Middle frontal gyrus (tissue), 1 donor: ENCODE data around the gene SIPA1L3.

Source experiments
- DNase-seq: peaks from one replicate; pipeline ENCODE4 v3.0.0-alpha.2; 2015; ENCODE audit warnings: low spot score; ENCODE audit errors: extremely low spot score

SIPA1L3 gene

GRCh38 chr19:37995346-37995745 is 88.3 kb downstream of the SIPA1L3 start:
- DNase-seq: no peak

- no peak for DNase-seq
Observed at GRCh38 chr19:37997911-37998344, 90.9 kb downstream of the SIPA1L3 start.

- no peak for DNase-seq
Observed at GRCh38 chr19:37998801-37999308, 91.8 kb downstream of the SIPA1L3 start.

- no peak for DNase-seq
Observed at GRCh38 chr19:37999309-38000213, 92.6 kb downstream of the SIPA1L3 start.

GRCh38 chr19:38001158-38001781 is 94.3 kb downstream of the SIPA1L3 start:
- DNase-seq: no peak

DNA sequence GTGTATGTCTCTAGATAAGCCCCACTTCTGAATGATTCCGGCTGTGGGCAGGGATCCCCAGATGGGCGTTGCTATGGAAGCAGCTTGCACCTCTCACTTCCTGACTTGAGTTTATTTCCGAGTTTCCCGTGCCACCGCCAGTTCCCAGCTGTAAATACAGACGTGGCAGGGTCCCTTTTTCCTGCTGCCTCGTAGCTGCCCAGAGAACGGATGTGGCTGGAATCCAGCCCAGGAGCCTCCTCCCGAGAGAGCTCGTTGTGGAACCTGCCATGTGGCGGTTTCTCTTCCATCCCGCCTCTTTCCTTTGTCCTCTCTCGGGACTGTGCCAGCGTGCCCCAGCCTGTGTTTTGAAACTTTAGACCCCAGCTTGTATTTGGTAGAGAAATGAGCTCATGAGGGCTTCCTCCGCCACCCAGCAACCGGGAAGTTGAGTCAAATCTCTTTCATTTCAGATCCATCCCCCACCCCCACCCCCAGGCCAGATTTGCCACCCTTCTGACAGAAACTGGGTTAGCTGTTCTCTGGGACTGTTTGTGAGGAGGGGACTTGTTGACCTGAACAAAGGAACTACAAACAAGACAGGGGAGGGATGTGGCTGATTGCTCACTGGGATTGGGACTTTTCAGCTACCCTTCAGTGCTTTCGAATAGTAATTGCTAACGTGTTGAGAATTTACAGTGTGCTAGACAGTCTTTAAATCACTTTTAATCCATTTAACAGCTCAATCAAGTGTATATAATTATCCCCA is 96.6 kb downstream of the SIPA1L3 start:
- DNase-seq: no peak

DNA sequence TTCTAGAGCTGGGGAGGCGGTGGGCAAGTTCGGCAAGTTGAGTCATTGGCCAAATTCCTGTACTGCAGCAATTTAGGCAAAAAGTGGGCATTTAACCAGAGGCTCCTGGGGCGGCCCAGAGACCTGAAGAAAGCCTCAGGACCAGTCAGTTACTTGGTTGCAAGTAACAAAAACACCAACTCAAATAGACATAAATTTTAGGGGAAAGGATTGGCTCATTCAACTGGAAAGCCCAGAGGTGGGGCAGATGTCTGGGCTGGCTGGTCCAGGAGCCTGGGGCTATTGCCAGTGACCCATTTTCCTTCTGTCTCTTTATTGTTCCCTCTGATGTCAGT is 97.1 kb downstream of the SIPA1L3 start:
- DNase-seq: no peak

DNA sequence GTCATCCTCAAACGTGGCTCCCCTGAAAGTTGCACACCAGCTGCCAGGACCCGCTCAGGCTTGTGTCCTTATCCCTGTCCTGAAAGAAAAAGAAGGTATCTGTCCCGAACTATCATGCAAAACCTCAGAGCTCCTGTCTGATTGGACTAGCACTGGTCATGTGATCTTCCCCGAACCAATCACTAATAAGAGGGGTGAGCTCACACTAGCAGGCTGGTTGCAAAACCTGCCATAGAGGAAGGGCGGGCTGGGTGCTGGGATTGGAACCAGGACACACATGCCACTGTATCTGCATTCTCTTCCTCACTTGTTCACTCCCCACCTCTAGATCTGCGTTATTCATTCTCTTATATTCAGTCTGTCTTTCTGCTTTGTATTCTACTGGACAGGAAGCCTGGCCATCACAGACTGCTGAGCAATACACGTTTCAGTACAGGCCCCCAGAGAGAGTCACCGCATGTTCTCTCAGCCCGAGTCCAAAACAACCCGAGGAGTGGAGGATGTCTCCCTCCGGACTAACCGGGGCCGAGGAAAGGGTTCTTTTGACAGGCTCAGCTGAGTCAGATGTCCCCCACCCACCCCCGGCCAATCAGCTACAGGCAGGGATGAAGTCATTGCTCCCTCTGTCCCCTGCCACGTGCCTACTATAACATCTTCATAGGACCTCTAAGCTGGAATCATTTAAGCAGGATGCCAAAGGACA is 97.7 kb downstream of the SIPA1L3 start:
- peak; percentile 90 for DNase-seq

DNA sequence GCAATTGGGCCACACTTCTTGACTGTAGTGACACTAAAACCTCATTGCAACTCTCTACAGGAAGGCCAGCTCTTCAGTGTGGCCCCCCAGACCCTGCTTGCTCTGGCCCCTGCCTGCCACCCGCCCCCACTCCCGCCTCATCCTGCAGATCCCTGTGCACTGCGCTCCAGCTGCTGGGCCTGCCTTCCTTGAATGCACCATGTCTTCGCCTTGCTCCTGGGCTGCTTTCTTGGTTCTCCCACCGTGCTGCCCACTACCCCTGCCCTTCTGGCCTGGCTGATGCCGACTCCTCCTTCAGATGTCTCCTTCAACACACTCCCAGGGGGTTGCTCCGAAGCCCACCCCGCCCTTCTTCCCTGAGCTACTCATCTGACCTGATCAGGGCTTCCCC is 98.2 kb downstream of the SIPA1L3 start:
- DNase-seq: no peak

- DNase-seq: no peak
Observed at GRCh38 chr19:38006361-38007045, 99.5 kb downstream of the SIPA1L3 start.

DNA sequence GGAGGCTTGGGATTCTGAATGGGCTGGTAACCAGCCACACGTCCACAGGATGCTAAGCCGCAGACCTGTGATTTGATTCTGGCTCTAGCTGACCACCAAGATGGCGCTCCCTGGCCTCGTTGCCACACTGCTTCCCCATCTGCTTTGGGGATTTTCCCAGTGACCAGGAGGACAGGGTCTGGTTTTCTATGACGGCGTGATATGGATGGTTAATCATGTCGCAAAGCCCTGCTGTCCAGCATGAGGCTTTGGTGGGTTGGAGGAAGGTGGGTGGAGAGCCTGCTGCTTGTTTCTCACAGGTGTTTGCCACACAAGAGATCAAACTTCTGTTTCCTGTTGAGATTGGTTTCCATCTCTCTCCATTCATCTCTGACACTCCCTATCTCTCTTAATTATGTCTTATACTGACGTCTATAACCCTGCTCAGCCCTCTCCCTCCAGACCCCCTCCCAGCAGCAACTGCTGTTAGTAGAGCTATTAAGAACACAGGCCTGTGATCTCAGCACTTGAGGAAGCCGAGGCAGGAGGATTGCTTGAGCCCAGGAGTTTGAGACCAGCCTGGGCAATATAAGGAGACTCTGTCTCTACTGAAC is 102.7 kb downstream of the SIPA1L3 start:
- DNase-seq: no peak

GRCh38 chr19:38011426-38011825 is 104.4 kb downstream of the SIPA1L3 start:
- DNase-seq: no peak

GRCh38 chr19:38012290-38012689 is 105.3 kb downstream of the SIPA1L3 start:
- no peak for DNase-seq

- no peak for DNase-seq
Observed at GRCh38 chr19:38012944-38013343, 105.9 kb downstream of the SIPA1L3 start.

GRCh38 chr19:38013913-38014580 is 107.0 kb downstream of the SIPA1L3 start:
- DNase-seq: no peak

GRCh38 chr19:38015216-38015615 is 108.2 kb downstream of the SIPA1L3 start:
- DNase-seq: no peak

DNA sequence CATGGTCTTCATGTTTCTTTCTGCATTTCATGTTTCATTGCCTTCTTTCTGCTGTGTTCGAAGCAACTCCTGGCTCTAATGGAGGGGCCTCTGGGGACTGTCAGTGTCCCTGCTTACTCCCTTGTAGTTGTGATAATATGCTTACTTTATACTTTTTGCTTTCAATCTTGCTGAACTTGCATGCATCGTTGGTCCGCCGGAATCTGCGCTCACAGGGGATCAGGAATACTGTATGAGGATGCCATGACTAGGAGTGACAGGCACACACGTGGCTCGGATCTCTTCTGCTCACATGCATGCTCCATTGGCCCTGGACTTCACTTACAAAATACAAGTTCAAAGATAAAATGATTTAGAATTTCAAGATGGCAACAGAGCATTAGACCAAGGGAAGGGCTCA is 108.8 kb downstream of the SIPA1L3 start:
- no peak for DNase-seq

DNA sequence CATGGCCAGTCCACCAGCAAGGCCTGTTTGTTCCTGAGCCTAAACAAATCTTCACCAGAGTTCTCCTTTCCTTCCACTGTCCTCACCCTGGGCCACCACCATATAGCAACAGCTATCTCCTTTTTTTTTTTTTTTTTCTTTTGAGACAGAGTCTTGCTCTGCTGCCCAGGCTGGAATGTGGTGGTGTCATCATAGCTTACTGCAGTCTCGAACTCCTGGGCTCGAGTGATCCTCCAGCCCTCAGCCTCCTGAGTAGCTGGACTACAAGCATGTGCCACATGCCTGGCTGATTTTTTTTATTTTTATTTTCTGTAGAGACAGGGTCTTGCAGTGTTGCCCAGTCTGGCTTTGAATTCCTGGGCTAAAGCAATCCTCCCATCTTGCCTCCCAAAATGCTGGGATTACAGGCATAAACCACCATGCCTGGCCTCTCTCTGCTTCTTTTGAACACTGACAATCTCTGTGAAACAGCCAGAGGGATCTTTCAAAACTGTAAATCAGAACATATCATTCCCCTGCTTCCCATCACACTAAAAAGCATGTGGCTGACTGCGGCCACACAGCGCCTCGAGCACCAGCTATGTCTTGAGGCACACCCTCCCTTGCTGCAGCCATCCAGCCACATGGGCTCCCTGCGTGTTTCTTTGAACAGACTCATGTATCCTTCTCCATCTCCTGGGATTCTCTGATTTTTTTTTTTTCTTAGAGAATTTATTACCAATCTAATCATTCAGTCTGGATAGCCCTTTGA is 110.6 kb downstream of the SIPA1L3 start:
- DNase-seq: no peak
